COLO668 (cell line): Measurements from ENCODE around the gene RASSF5.

Source experiments
- DNase-seq: peaks from one replicate; lab custom pipeline; 2025; ENCODE audit not compliant: unreplicated experiment; lab: John Stamatoyannopoulos, UW

Gene RASSF5, protein sequence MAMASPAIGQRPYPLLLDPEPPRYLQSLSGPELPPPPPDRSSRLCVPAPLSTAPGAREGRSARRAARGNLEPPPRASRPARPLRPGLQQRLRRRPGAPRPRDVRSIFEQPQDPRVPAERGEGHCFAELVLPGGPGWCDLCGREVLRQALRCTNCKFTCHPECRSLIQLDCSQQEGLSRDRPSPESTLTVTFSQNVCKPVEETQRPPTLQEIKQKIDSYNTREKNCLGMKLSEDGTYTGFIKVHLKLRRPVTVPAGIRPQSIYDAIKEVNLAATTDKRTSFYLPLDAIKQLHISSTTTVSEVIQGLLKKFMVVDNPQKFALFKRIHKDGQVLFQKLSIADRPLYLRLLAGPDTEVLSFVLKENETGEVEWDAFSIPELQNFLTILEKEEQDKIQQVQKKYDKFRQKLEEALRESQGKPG

DNA sequence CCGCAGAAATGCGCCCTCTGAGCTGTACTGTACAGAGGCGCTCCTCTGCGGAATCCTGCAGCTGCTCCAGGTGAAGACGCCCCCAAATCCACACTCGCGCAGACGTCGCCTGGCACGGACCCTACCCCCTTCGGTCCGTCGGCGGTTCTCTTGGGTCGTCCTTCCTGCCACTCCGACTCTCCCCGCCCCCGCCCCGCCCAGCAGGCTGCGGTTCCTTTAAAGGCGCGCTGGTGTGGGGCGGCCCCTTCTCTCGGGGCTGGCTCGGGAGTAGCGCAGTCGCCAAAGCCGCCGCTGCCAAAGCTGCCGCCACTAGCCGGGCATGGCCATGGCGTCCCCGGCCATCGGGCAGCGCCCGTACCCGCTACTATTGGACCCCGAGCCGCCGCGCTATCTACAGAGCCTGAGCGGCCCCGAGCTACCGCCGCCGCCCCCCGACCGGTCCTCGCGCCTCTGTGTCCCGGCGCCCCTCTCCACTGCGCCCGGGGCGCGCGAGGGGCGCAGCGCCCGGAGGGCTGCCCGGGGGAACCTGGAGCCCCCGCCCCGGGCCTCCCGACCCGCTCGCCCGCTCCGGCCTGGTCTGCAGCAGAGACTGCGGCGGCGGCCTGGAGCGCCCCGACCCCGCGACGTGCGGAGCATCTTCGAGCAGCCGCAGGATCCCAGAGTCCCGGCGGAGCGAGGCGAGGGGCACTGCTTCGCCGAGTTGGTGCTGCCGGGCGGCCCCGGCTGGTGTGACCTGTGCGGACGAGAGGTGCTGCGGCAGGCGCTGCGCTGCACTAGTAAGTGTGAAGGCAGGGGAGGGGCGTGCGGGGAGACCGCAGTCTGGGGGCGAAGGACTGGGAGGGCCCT lies at the start of gene RASSF5:
Gene RASSF5 (plus strand): TSS at position 248 of the 846 bp plus-strand sequence. CDS start 72 bp downstream, at position 320.
- peak; percentile 62 for DNase-seq

DNA sequence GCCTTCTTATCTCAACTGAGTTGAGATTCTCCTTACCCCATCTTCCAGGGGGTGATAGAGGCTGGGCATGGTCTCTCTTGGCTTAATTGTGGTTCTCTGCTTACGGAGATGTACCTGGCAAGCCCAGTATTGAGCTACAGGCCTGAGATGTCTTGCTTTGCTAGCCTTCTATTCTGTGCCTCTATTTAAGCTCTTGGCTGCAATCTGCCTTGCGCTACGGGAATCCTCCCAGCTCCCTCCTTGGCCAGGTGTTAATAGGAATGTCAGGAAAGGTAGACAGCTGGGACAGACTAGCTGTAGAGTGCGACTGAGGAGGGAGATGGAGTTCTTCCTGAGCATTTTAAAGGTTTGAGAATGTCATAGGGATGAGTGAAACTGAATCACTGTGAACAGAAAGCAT lies 47.6 kb upstream of the RASSF5 start:
- no peak for DNase-seq

DNA sequence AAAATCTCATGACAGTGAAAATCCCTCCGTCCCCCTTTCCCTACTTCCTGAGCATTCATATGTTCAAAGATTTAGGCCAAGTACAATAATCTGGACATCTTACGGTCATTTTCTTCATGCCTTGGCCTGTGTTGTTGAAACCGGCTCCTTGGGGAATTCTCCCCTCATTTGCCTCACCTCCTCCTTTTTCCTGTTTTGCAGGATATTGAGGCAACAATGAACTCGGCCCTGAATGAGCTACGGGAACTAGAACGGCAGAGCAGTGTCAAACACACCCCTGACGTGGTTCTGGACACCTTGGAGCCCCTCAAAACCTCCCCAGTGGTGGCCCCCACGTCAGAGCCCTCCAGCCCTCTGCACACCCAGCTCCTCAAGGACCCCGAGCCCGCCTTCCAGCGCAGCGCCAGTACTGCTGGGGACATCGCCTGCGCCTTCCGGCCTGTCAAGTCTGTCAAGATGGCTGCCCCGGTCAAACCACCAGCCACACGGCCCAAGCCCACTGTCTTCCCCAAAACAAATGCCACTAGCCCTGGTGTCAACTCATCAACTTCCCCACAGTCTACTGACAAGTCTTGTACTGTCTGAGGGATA lies 46.4 kb upstream of the RASSF5 start:
- DNase-seq = no peak

DNA sequence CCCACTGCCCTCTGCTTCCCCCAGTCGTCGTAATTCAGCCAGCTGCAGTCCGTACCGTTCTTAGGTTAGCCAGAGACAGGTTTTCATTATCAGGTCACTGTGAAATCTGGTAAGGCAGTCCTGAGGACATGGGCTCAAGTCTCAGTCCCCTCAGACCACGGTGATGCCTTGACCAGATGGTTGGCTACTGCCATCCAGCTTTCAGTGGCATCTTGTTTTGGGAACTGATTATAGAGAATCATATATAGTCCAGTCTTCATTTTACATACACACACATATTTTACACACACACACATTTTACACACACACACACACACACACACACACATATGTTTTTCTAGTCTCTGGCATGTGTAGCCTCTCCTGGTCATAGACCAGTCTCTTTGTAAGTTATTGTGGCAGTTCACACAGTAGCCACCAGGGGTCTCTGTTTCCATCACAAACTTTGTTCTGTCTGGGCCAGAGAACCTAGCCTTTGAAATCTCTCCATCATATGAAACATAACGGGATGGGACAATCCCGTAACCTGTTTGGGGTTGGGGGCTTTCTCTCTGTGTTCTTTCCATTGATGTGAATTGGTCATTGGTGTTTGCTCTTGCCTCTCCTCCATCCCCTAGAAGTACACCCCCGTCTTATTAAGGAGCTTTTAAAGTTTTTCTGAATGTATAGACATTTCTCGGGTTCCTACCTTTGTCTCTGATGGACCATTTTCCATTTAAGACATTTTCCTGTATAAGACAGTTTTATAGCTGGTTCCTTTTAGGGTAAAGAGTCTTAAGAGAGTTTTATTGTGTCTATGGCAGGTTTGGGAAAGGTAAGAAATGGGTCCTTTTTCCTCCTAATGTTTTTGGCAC lies 45.5 kb upstream of the RASSF5 start:
- peak; percentile 75 for DNase-seq

DNA sequence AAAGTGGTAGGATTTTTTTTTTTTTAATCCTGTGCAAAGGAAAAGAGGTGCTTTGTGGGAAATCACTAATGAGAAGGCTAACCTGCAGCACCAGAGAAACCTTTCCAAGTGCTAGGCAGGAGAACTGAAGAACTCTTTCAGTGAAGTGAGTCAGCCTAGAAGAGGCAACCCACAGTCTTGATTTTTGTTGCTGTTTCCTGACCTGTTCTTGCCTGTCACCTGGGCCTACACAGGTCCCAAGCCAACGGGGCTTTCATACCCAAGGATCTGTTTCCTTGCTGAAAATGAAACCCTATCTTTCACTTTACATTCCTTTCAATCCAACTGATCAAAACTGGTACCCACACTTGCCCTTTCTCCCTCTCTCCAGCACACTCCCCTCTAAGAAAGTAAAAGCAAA lies 44.2 kb upstream of the RASSF5 start:
- DNase-seq = no peak

DNA sequence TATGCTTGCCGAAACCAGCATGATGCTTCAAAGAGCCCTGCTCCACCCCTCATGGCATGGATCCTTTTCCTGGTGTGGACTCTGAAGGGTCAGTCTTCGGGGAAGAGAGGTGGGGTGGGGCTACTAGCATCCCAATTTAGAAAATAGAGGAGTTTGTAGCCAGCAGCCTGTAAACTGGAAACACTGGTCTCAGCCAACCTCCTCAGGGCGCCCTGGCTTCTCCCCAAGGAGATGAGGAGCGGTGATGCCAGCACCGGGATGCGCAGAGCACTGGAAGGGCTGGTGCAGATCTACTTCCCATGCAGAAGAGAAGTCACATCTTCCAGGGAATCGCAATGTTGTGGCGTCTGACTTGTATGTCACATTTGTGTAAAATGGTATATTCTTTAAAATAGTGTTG lies 43.4 kb upstream of the RASSF5 start:
- no peak for DNase-seq

DNA sequence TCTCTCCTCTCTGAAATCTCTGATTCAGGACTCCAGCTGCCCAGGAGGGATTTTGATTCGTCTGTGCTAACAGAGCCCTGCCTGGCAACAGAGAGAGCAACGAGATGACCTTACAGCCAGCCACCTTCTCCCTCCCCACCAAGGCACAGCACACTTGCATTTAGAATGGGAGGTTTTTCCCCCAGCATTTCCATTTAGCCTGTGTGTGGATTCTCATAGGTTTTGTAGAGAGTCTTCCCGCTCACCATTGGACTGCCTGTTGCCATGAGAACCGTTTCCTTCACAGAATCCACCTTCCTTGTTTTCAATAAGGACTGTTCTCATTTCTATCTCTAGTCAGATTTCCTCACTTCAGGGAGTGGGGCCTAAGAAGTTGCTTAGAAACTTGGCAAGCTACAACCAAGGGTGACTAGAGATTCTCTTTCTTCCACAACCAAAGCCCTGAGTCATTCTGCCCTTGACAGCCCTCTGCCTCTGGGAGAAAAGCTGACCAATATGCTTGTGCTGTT lies 42.8 kb upstream of the RASSF5 start:
- DNase-seq = no peak

DNA sequence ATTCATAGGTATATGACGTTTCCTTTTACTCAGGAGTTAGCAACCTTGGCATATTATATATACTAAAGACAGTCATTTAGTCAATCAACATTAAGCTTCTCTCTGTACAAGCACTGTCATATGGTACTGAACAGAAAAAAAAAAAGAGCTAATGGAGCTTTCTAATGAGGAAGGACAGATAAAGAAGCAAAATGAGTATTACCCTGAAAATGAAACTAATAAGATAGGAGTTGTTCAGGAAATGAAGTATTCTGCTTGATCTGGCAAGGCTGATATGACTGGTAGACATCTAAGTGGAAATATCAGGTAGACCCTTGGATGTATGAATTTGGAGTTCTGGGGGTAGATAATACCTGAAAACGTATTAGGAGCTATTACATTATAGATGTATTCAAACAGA lies 41.4 kb upstream of the RASSF5 start:
- DNase-seq = no peak

DNA sequence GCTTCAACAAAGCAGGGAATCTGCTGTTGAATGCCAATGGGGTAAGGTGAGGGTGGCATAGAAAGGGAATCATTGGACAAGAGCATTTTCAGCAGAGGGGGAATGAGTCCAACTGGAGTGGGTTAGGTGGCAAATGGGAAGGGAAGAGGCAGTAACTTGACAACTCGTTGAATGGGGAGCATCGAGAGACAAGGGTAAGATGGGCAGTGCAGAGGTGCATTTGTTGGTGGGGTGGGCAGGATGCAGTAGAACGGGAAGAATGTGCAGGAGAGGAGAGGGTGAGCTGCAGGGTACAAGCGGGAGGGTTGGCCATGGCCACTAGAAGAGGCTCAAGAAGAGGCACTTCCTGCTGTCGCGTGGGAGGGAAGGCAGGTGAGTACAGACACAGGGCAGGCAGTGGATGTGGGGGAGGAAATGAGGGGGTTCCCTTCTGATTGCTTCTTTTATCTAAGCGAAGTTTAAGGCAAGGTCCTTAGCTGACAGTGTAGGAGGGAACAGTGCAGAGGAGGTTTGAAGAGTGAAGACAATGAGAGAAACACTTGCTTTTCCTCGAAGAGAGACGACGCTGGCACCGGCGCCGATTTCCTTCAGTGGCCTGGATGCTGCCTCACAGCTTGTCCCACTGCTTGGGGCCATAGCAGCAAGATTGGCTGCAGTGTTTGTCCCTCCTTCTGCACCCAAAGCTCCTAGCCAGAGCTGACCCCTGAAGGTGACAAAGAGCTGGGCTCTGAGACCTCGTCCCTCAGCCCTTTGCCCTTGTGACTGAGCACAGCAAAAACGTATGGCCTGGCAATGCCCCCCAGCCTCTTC lies 40.3 kb upstream of the RASSF5 start:
- no peak for DNase-seq

DNA sequence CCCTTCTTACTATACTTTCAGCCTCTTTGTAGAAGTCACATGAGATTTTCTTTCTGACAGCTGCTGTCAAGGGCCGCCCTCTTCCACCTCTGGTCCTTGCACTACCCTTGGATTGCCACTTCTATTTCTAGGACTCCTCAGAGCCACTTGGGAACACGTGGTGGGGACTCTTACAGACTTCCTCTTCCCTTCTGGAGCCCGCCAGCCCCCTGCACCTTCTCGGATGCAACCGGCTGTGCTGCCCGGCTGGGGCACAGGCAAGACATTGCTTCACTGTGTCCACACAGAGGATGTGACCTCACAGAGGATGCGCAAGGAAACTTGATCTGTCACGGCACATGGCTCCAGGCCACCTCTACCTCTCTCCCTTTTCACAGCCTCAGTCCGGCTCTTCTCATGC lies 39.4 kb upstream of the RASSF5 start:
- peak; percentile 40 for DNase-seq

DNA sequence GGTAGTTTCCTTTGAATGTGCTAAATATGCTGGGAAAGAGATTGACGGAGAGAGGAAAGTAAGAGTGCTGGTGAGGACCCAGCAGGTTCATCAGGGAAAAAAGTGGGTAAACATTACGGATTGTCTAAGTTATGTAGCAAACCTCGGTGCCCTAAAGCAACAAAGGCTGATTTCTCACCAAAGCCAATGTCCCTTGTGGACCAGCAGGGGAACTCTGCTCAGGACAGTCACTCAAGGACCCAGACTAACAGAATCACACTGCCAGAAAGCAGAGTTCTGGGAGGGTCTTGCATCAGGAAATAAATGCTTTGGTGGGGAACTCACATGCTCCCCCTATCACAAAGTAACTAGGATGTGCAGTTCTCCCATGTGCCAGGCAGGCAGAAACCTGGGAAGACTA lies 38.8 kb upstream of the RASSF5 start:
- no peak for DNase-seq

DNA sequence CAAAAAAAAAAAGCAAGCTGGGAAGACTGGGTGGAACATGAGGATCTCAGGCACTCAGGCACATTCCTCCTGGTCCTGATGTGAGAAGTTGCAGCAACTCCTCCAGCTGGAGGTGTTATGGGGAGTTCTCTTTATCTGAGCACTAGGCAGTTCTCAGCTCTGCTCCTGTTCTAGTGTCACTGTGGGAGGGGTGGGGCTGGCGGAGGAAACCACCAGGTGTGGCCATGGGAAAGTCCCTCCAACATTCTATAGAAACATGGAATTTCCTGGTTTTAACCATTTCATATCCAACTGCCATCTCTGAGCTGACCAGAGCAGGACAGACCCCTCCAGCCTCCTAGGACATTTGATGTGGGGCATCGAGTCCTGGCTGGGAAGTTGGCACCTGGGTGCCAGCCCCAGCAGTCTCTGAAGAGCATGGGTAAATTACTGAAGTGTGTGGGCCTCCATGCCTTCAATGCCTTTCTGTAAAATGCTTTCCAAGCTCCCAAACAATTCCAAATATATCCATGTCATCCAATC lies 37.9 kb upstream of the RASSF5 start:
- DNase-seq = peak; percentile 34

DNA sequence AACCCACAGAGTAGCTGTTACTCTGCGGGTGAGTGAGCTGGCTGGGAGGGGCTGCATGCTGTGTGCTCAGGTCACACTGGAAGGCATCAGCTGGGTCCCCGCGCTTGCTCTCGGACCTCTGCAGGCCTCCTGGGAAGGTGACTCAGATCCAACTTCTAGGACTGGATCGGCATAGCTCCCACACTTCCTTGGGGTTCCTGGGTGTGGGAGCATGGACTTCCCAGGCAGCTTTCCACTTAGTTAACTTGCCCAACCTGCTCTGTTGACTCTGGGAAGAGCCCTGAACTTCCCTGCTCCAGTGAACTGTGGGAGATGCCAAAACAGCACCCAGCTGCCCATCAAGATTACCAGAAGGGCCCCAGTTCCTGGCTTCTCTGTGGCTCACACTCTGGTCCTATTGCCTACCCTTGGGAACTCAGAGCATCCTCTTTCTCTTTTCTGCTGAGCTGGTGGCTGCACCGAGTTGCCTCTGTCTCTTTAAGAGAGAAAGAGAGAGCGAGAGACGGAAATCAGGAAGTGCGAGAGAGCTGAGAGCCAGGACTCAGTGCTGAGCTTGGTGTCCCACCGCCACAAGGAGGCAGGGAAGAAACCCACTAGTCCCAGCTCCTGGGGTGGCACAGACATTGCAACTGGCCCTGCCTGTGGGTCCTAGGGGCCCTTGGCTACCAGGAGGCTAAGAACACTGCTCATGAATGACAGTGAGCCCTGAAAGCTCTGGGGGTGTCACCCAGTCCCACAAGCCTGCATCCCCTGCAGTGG lies 37.2 kb upstream of the RASSF5 start, which contains the start of gene IKBKE:
Gene IKBKE (plus strand): TSS at position 544 of the 759 bp plus-strand sequence. CDS start 2,752 bp downstream, outside the sequence.
- DNase-seq = peak; percentile 50

DNA sequence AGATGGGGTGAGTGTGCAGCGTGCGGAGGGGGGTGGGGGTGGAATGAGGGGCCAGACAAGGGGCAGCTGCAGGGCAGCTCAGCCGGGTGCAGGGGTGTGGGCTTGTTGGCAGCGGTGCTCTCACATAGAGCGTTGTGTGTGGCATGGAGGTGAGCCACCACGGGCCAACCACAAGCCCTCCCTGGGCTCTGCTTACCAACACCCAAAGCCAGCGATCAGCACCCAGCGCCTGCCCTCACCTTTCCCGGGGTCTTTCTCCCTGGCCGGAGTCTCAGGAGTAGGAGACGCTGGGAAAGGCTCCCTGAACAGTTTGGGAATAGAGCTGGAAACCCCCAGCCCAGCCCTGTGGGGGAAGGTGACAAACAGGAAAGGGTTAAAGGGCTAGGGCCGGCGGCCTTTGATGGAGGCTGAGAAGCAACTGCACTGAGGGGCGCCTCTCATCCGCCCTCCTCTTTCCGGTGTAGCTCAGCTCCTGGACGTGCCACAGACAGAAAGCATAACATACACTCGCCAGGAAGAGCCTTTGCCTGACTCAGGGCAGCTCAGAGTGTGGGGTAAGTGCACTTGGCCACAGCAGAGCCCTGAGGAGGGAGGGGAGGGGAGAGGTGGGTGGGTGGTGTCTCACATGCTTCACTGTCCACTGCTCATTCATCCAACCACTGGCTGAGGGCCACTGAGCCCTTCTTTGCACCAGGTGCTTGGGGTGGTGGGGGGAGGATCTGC lies 36.5 kb upstream of the RASSF5 start:
- peak; percentile 39 for DNase-seq

DNA sequence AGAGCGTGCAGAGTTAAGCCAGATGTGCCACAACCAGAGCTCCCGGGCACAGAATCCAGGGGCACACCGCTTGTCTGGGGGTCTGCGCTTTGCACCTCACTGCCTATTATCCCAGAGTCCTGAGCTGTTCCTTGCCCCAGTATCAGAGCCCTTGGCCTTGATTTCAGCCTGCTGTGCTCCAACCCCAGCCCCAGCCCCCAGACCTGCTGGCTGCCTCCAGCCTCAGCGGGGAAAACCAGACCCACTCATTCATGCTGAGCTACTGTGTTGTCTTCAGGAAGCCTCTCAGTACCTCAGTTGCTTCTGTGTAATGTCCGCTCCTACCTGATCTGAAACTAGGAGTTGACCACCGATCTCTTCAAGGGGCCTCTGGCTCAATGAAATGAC lies 35.9 kb upstream of the RASSF5 start:
- no peak for DNase-seq

DNA sequence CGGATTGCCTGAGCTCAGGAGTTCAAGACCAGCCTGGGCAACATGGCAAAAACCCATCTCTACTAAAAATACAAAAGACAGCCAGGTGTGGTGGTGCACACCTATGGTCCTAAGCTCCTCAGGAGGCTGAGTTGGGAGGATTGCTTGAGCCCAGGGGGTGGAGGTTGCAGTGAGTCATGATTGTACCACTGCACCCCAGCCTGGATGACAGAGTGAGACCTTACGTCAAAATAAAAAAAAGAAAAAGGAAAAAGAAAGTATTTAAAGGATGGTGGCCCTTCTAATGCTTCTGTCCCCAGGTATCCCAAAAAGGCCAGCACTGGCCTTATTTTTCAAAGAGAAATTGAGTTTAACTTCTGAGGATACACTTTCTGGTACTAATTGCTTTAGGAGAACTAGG lies 35.3 kb upstream of the RASSF5 start:
- DNase-seq = no peak

DNA sequence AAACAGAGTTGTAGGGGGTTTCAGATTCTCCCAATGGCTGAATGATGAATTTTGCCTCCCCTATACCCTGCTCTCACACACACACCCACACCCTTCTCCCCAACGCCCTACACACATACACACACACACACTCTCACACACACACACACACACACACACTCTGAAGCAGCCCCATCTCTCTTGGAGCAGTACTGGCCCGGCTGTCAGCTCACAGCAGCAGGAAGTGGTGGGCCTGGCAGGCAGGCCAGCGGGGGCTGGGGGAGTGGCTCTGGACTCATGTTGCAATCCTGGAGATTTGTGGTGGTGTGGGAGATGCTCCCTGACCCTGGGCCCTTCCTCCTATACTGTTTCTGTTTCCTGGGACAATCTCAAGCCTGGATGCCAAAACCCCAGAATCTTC lies 34.9 kb upstream of the RASSF5 start:
- no peak for DNase-seq

DNA sequence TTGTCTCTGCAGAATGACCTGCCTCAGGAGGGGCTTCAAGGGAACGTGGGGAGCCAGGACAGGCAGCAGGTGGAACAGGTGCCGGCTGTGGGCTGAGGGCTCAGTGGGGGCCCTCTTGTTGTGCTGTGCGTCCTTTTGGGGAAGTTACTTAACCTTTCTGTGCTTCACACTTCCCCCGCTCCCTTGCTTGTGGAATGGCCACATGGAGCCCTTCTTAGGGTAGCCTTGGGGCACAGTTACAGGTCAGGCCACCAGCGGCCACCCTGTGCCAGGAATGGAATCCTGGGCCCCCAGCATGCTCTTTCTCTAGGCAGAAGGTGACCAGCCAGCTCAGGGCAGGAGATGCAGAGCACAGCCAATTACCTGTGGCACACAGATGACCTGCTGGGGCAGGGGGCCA lies 34.4 kb upstream of the RASSF5 start:
- no peak for DNase-seq
